ENCODE results near the gene DSCAML1. TPM values are rescaled to one million over a fixed set of nuclear protein-coding genes. Genes with fewer than 3 reads are reported as not detected.

Gene DSCAML1
- total RNA-seq, 1 donor from 2014 or later, result not detected

DNA sequence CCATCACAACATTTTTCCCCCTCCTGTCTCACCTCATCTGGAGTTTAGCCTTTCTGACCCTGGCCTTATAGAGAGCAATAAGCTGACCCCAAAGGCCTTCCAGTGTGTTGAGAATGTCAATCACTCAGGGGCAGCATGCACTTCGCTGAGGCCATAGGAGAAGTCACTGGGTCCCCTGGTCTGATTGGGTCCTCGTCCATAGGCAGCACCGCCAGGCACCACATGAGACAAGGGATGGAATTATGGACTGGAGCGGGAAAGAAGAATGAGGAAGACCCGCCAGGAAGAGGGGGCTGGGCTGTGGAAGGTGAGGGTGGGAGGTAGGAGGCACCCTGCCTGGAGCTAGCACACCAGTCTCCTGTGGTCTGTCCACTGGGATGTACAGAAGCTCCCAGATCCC lies 72.9 kb downstream of the DSCAML1 start:
- intact Hi-C loops (cut with DNase I), result no loop called here
- no peaks in the 10 kb centered on the region for H3K9me3 ChIP-seq
- no peaks in the 10 kb centered on the region for H3K36me3 ChIP-seq
- DNase-seq (ENCODE audit: low spot score in 2 of 2), result no peak
- H3K27me3 ChIP-seq, result no peaks in the 10 kb centered on the region
- TF ChIP-seq, protein P1, sequence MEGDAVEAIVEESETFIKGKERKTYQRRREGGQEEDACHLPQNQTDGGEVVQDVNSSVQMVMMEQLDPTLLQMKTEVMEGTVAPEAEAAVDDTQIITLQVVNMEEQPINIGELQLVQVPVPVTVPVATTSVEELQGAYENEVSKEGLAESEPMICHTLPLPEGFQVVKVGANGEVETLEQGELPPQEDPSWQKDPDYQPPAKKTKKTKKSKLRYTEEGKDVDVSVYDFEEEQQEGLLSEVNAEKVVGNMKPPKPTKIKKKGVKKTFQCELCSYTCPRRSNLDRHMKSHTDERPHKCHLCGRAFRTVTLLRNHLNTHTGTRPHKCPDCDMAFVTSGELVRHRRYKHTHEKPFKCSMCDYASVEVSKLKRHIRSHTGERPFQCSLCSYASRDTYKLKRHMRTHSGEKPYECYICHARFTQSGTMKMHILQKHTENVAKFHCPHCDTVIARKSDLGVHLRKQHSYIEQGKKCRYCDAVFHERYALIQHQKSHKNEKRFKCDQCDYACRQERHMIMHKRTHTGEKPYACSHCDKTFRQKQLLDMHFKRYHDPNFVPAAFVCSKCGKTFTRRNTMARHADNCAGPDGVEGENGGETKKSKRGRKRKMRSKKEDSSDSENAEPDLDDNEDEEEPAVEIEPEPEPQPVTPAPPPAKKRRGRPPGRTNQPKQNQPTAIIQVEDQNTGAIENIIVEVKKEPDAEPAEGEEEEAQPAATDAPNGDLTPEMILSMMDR (IDR thresholded peaks at IDR 0.05), result no peak
- H3K4me3 ChIP-seq, result no peak overlapping the region
- H3K27ac ChIP-seq, result no peak overlapping the region
- no peaks in the 10 kb centered on the region for H3K4me1 ChIP-seq

DNA sequence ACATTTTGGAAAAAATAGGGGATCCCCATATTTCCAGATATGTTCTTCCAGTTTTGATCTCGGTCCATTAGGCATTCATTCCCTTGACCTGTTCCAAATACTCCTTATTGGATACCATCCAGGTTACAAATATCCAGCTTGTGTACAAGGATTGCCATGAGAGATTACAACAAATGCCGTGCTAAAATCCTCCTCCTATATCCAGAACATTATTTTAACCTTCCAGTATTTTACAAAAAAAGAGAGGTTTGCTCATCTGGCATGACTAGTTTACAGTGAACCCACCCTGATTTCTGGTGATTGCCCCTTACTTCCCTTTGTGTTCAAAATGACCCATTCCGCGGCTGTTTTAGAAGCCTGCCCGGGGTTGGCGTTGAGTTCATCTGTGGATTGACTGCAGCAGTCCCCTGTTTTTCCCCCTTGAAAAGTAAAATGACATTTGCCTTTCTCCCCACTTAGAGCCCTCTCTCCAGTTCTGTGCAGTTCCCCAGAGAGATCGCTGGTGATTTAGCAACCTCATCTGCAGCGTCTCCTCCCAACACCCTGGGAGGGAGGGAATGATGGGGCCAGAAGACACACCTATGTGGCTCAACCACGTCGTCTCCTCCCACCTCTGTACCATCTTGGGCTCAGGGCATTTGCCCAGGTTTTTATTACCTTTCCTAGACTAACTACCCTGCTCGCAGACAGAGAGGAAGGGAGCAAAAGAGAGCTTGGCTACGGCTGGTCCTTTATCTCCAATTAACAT lies 73.6 kb downstream of the DSCAML1 start:
- DNase-seq (ENCODE audit: low spot score in 2 of 2), result no peak
- intact Hi-C loops (cut with DNase I), result no loop called here

DNA sequence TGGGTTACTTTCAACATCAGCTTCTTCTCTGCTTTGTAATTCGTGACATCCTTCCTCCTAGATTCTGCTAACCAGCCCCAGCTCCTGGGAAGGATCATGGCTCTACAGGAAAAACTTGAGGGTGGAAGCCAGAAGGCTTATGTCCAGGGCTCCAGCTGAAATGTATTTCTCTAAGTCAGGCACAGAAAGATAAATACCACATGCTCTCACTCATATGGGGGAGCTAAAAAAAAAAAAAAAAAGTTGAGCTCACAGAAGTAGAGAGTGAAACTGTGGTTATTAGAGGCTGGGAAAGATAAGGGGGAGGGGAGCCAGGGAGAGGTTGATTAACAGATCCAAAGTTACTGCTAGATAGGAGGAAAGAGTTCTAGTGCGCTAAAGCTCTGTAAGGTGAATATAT lies 74.9 kb downstream of the DSCAML1 start:
- DNase-seq (ENCODE audit: low spot score in 2 of 2), result no peak
- H3K27ac ChIP-seq, result no peak overlapping the region
- H3K27me3 ChIP-seq, result no peaks in the 10 kb centered on the region
- TF ChIP-seq, protein P1 (IDR thresholded peaks at IDR 0.05), result no peak
- no peaks in the 10 kb centered on the region for H3K9me3 ChIP-seq
- H3K36me3 ChIP-seq, result no peaks in the 10 kb centered on the region
- intact Hi-C loops (cut with DNase I), result no loop called here
- H3K4me1 ChIP-seq, result no peaks in the 10 kb centered on the region
- H3K4me3 ChIP-seq, result no peak overlapping the region

More for the DNA sequence above, 73.6 kb downstream of the DSCAML1 start:
- no peaks in the 10 kb centered on the region for H3K9me3 ChIP-seq
- H3K27me3 ChIP-seq, result no peaks in the 10 kb centered on the region
- H3K4me1 ChIP-seq, result no peaks in the 10 kb centered on the region
- no peaks in the 10 kb centered on the region for H3K36me3 ChIP-seq
- H3K4me3 ChIP-seq, result no peak overlapping the region
- H3K27ac ChIP-seq, result no peak overlapping the region
- TF ChIP-seq, protein P1 (IDR thresholded peaks at IDR 0.05), result no peak

DNA sequence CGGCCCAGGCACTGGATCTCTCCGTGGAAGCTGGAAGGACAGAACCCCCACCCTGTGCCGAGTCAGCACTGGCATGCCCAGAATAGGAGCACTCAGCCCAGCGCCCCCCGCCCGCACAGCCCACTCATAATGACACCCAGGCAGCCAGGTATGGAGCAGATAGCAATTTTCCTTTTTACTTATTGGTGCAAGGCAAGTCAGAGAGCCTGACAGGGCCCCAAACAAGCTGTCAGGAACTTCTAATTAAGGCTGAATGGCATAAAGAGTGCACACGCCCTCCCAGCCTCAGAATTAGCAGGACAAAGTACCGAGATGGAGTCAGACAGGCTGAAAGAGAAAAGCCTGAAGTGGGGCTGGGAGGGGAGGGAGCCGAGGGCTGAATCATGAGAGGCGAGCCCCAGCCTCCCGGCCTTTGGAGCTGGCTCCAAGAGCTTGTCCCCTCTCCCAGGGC lies 76.9 kb downstream of the DSCAML1 start:
- H3K4me1 ChIP-seq, result no peaks in the 10 kb centered on the region
- H3K36me3 ChIP-seq, result no peaks in the 10 kb centered on the region
- no peak overlapping the region for H3K4me3 ChIP-seq
- no peaks in the 10 kb centered on the region for H3K27me3 ChIP-seq
- DNase-seq (ENCODE audit: low spot score in 2 of 2), result no peak
- intact Hi-C loops (cut with DNase I), result no loop called here
- no peaks in the 10 kb centered on the region for H3K9me3 ChIP-seq
- TF ChIP-seq, protein P1 (IDR thresholded peaks at IDR 0.05), result no peak
- H3K27ac ChIP-seq, result no peak overlapping the region

DNA sequence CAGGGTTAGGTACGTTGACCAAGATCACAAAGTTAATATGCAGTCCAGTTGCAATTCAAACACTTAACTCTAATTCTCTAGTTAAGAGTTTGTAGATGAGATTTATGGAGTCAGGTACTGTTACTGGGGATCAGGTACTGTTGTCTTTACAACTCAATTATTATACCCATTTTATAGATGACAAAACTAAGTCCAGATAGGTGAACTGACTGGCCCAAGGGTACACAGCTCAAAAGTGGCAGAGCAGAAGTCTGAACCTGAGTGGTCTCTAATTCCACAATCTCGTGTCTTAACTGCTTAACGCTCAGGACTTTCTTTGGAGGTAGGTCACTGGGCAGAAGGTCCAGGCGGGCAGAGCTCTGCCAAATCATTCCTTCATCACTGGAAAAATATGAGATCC lies 77.5 kb downstream of the DSCAML1 start:
- Histone ChIP-seq H3K4me1 (no peaks in the 10 kb centered on the region), H3K36me3 (no peaks in the 10 kb centered on the region), H3K9me3 (no peaks in the 10 kb centered on the region), H3K27me3 (no peaks in the 10 kb centered on the region), H3K4me3 (no peak overlapping the region), H3K27ac (no peak overlapping the region)
- TF ChIP-seq, protein P1 (IDR thresholded peaks at IDR 0.05), result no peak
- intact Hi-C loops (cut with DNase I), result no loop called here
- no peak for DNase-seq (ENCODE audit: low spot score in 2 of 2)

All from ascending aorta (tissue), 2 donors.